A673 (cell line): Measurements from ENCODE around the gene RP9. TPM values are rescaled to one million over a fixed set of nuclear protein-coding genes. Genes with fewer than 3 reads are reported as not detected.
A peak's percentile ranks its signal among the peaks of the same experiment; 100 is the strongest.

Source experiments
- BruUV-seq: library from RNA; stranded (reverse); fragments of 400-500 nt; replicated peaks from 2 replicates; lab custom pipeline; 2021; lab: Mats Ljungman, UMichigan
- CTCF ChIA-PET: fragments of 300-600 bp; sonication (Branson Sonifier 250); formaldehyde crosslinking; loops from one replicate; lab custom pipeline; 2022; ENCODE audit warnings: antibody characterized with exemption; lab: Charles Lee
- POLR2A ChIA-PET: fragments of 300-600 bp; sonication (Branson Sonifier 250); formaldehyde crosslinking; loops from one replicate; lab custom pipeline; 2022; ENCODE audit warnings: antibody characterized with exemption; ENCODE audit not compliant: low non-redundant PET; lab: Charles Lee
- DNase-seq: peaks from one replicate; pipeline ENCODE4 v3.0.0-alpha.2; 2015; ENCODE audit warnings: low spot score
- H3K27ac ChIP-seq: fragments of 200-600 bp; sonication (generic); 2 replicates; pipeline ENCODE4 v1.5.1; 2016; ENCODE audit warnings: mixed run types, low read depth, mild to moderate bottlenecking, mixed read lengths, antibody characterized with exemption, low read length; ENCODE audit not compliant: poor library complexity, severe bottlenecking
- H3K27me3 ChIP-seq: fragments of 200-600 bp; sonication (generic); replicated peaks from 2 replicates; pipeline ENCODE4 v1.6.1; 2017; ENCODE audit warnings: mixed run types, low read depth, mild to moderate bottlenecking, mixed read lengths, antibody characterized with exemption, low read length; ENCODE audit not compliant: insufficient read depth, poor library complexity
- H3K36me3 ChIP-seq: fragments of 200-600 bp; sonication (generic); 2 replicates; pipeline ENCODE4 v1.6.1; 2016; ENCODE audit warnings: mixed run types, mild to moderate bottlenecking, mixed read lengths, antibody characterized with exemption, low read length; ENCODE audit not compliant: insufficient read depth, poor library complexity, severe bottlenecking
- H3K4me1 ChIP-seq: fragments of 200-600 bp; sonication (generic); 2 replicates; pipeline ENCODE4 v1.6.1; 2017; ENCODE audit warnings: mixed run types, mild to moderate bottlenecking, mixed read lengths, antibody characterized with exemption, low read length; ENCODE audit not compliant: insufficient read depth, poor library complexity, severe bottlenecking
- H3K4me3 ChIP-seq: fragments of 200-600 bp; sonication (generic); 2 replicates; pipeline ENCODE4 v1.5.1; 2016; ENCODE audit warnings: low read depth, mixed run types, mild to moderate bottlenecking, mixed read lengths, low read length; ENCODE audit not compliant: poor library complexity, severe bottlenecking
- H3K9me3 ChIP-seq: fragments of 200-600 bp; sonication (generic); 2 replicates; pipeline ENCODE4 v1.6.1; 2016; ENCODE audit warnings: mixed run types, low read depth, mild to moderate bottlenecking, mixed read lengths, antibody characterized with exemption, low read length; ENCODE audit not compliant: poor library complexity, severe bottlenecking
- CTCF ChIP-seq: fragments of 300-800, 200-600 bp; sonication (generic); conservative IDR thresholded peaks from 2 replicates; pipeline ENCODE4 v1.5.1; 2017; ENCODE audit warnings: low read depth, mild to moderate bottlenecking, antibody characterized with exemption, low read length, moderate library complexity, mixed read lengths
- EZH2 ChIP-seq: fragments of 200-600 bp; sonication (generic); IDR thresholded peaks from 2 replicates; pipeline ENCODE4 v1.6.1; 2017; ENCODE audit warnings: borderline replicate concordance, low read depth, mild to moderate bottlenecking, mixed read lengths, antibody characterized with exemption, low read length; ENCODE audit not compliant: poor library complexity, severe bottlenecking
- intact Hi-C: fragments of 100-400 bp; cut with micrococcal nuclease; formaldehyde crosslinking; loops from one replicate; pipeline ENCODE4 v1.10.0; 2022; ENCODE audit not compliant: unreplicated experiment
- total RNA-seq: library from RNA; stranded (reverse); gene quantifications from 2 replicates; pipeline ENCODE4 v1.2.3, GENCODE V29; 2021

RP9 gene
- total RNA-seq, 1 experiment from 2014 or later: 29.5 TPM

DNA sequence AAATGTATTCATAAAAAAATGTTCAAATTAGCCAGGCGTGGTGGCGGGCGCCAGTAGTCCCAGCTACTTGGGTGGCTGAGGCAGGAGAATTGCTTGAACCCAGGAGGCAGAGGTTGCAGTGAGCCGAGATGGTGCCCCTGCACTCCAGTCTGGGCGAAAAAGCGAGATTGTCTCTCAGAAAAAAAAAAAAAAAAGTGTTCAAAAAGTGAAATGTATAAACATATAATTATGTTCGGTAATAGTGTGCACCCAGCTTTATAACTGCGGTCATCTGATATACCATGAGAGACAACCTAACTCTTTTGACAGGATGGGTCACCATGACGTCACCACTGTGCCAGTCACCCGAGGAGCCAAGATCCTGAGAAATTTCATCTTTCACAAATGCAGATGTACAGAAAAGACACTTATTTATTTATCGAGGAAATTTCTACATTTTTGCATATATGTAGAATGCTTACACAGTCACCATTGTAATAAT, 594 bp upstream of the RP9 start:
- Histone ChIP-seq H3K4me3 (peak overlapping the region; percentile 95), H3K27ac (no peak overlapping the region), H3K4me1 (peaks cover 8% of the 10 kb centered on the region), H3K36me3 (no peaks in the 10 kb centered on the region), H3K27me3 (peaks cover 3% of the 10 kb centered on the region), H3K9me3 (no peaks in the 10 kb centered on the region)
- intact Hi-C loops: loop anchor here (2.0 to 5.0 kb wide), 2 partner anchors 263 to 342 kb away; no protein-coding TSS in a partner anchor
- TF ChIP-seq CTCF: no peak
- no peak for TF ChIP-seq EZH2
- DNase-seq: peak; percentile 41
- BruUV-seq: no TSS peak
- CTCF ChIA-PET: no interaction called here
- POLR2A ChIA-PET: interaction anchor here (0.5 to 0.7 kb wide), 2 partner anchors 77 to 958 kb away, joined by 3 to 4 read pairs; no protein-coding TSS in a partner anchor

DNA sequence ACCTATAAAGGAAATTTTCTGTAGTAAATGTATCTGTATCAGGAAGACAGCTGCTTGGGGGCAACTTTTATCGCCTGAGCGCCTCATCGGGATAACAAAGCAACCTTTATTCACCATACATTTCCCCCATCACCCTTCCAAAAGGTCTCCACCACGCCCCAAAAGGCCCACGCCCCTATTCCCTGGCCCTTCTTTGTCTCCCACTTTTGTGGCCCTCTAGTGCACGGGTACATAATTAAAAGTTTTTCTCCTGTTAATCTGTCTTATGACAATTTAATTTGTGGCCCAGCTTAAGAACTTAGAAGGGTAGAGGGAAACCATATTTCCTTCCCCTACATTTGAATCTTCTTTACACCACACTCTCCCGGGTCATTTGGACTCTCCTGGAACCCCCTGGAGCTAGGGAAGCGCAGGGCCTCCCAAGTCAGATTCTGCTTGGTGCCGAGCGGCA, 625 bp downstream of the RP9 start:
- TF ChIP-seq CTCF: no peak
- TF ChIP-seq EZH2: no peak
- no peaks in the 10 kb centered on the region for H3K9me3 ChIP-seq
- ChIA-PET POLR2A (no interaction called here), CTCF (interaction anchor here (0.5 to 1.3 kb wide), 5 partner anchors 9 to 308 kb away, joined by 3 to 5 read pairs (median 3); no protein-coding TSS in a partner anchor)
- DNase-seq: peak; percentile 63
- H3K4me1 ChIP-seq: peaks cover 8% of the 10 kb centered on the region
- peak overlapping the region; percentile 95 for H3K4me3 ChIP-seq
- peaks cover 2% of the 10 kb centered on the region for H3K36me3 ChIP-seq
- intact Hi-C loops: loop anchor here (2.0 to 5.0 kb wide), 2 partner anchors 262 to 341 kb away; no protein-coding TSS in a partner anchor
- BruUV-seq: no TSS peak
- peak overlapping the region; percentile 86 for H3K27ac ChIP-seq
- no peaks in the 10 kb centered on the region for H3K27me3 ChIP-seq

DNA sequence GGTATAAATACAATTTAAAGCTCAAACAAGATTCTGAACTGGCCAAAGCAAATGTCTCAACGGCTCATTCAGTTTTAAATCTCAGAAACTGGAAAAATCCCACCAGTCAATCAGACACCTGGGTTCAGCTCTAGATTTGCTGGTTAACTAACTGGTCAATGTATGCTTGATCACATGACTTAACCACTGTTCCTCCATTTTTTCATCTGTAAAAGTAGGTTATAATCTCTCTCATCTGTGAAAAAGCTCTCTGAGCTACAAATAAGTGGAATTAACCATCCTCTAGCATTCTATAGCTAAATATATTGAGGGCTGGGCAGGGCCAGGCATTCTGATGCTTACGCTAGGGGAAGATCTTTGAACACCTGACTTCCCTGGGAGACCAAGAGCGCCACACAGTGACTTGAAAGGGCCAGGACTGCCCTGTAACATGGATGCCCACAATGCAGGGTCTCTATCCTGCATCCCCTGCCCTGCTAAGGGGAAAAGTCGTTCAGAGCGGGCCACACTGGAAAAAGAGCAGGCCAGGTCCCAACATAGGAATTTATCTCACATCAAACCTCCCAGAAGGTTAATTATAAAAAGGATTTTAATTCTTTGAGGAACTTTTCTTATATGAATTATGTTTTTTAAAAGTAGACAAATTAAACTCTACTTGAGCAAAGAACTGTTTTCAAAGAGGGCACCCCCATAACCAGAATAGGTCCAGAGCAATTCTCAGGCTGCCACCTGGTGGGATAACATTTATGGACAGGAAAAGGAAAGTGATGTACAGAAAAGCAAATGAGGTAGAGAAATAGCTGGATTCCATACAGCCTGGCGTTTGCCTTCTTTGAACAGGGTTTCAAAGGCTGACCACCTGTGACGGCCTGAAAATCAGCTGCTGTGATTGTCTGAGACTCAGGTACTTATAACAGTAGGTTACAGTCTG, 1.8 kb downstream of the RP9 start:
- Histone ChIP-seq H3K36me3 (peaks cover 14% of the 10 kb centered on the region), H3K27me3 (no peaks in the 10 kb centered on the region), H3K9me3 (no peaks in the 10 kb centered on the region), H3K4me1 (peaks cover 8% of the 10 kb centered on the region), H3K27ac (no peak overlapping the region), H3K4me3 (peak overlapping the region; percentile 95)
- BruUV-seq: no TSS peak
- TF ChIP-seq CTCF (peak; percentile 52), EZH2 (no peak)
- POLR2A ChIA-PET: no interaction called here
- intact Hi-C loops: loop anchor here (1.0 to 5.0 kb wide), 3 partner anchors 261 to 340 kb away; no protein-coding TSS in a partner anchor
- CTCF ChIA-PET: interaction anchor here (1.1 kb wide), 1 partner anchor 261 kb away, joined by 5 read pairs; no protein-coding TSS in a partner anchor
- peak; percentile 58 for DNase-seq
